GM12865 (cell line): ENCODE results near the gene PIEZO2.
A peak's percentile ranks its signal among the peaks of the same experiment; 100 is the strongest.

Source experiments
- DNase-seq: peaks from one replicate; pipeline ENCODE4 v3.0.0; 2010; ENCODE audit warnings: low read depth
- H3K4me3 ChIP-seq: 2 replicates; pipeline ENCODE4 v1.5.1; 2011; ENCODE audit warnings: mild to moderate bottlenecking, low read depth, low read length, control low read depth
- CTCF ChIP-seq: IDR thresholded peaks from 2 replicates; pipeline ENCODE4 v1.5.1; 2011; ENCODE audit warnings: low read length, control low read depth, low read depth, inconsistent platforms; ENCODE audit not compliant: insufficient read depth; ENCODE audit errors: missing control alignments

PIEZO2 gene

DNA sequence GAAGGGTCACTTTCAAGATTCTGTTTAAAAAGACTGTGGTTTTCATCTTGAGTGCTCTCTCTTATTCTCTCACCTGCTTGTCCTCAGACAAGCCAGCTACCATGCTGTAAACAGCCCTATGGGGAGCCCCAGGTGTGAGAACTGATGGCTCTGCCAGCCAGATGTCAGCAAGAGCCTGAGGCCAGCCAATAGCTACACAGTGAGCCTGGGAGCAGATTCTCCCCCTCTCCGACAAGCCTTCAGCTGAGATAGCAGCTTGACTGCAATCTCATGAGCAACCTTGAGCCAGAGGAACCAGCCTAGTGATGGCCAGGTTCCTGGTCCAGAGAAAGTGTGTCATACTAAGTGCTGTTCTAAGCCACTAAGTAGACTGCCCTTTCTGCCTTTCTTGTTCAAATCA lies 351.5 kb downstream of the PIEZO2 start:
- peak; percentile 34 for DNase-seq
- TF ChIP-seq CTCF: no peak
- no peak overlapping the region for H3K4me3 ChIP-seq

- TF ChIP-seq CTCF: no peak
- DNase-seq: no peak
- no peak overlapping the region for H3K4me3 ChIP-seq
These were observed 354.6 kb downstream of the PIEZO2 start for GRCh38 chr18:10794771-10795170.

- TF ChIP-seq CTCF: no peak
- no peak overlapping the region for H3K4me3 ChIP-seq
- DNase-seq: no peak
These were observed 355.5 kb downstream of the PIEZO2 start for GRCh38 chr18:10793730-10794370.

DNA sequence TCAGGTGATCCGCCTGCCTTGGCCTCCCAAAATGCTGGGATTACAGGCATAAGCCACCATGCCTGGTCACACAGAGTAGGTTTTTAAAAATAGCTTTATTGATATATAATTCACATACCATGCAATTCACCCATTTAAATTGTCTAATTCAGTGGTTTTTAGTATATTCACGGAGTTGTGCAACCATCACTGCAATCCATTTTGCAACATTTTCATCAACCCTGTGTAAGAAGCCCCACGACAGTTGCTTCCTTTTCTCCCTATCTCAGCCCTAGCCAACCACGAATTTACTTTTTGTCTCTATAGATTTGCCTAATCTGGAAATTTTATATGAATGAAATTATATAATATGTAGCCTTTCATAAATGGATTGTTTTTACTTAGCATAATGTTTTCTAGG lies 357.2 kb downstream of the PIEZO2 start:
- no peak for TF ChIP-seq CTCF
- no peak for DNase-seq
- H3K4me3 ChIP-seq: no peak overlapping the region

- no peak overlapping the region for H3K4me3 ChIP-seq
- TF ChIP-seq CTCF: no peak
- no peak for DNase-seq
These were observed 358.1 kb downstream of the PIEZO2 start for GRCh38 chr18:10791169-10791831.

- H3K4me3 ChIP-seq: no peak overlapping the region
- no peak for TF ChIP-seq CTCF
- no peak for DNase-seq
These were observed 360.2 kb downstream of the PIEZO2 start for GRCh38 chr18:10789180-10789579.
